PC-9 (cell line): ENCODE results near the gene HLTF.

ENCODE experiments used
- EZH2 ChIP-seq: fragments of 200-600 bp; sonication (generic); IDR thresholded peaks from 2 replicates; pipeline ENCODE4 v1.8.0; 2017; ENCODE audit warnings: antibody characterized with exemption, low read depth
- TF ChIP-seq, protein P1 (sequence below): fragments of 200-600 bp; sonication (generic); conservative IDR thresholded peaks from 2 replicates; pipeline ENCODE4 v1.6.1; 2017; ENCODE audit warnings: mixed run types, antibody characterized with exemption, mild to moderate bottlenecking, moderate library complexity

DNA sequence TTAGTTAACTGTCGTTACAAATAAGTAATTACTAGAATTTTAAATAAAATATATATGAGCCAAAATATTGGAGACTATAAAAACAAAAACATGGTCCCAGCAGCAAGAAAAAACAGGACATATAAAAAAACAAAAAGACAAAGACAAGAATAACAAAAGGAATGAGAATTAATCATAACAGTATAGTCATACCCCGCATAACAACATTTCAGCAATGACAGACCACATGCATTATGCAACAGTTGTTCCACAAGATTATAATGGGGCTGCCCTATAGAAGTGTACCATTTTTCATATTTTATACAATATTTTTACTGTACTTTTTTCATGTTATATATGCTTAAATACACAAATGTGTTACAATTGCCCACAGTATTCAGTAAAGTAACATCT is 5.6 kb downstream of the HLTF start:
- TF ChIP-seq, protein P1, sequence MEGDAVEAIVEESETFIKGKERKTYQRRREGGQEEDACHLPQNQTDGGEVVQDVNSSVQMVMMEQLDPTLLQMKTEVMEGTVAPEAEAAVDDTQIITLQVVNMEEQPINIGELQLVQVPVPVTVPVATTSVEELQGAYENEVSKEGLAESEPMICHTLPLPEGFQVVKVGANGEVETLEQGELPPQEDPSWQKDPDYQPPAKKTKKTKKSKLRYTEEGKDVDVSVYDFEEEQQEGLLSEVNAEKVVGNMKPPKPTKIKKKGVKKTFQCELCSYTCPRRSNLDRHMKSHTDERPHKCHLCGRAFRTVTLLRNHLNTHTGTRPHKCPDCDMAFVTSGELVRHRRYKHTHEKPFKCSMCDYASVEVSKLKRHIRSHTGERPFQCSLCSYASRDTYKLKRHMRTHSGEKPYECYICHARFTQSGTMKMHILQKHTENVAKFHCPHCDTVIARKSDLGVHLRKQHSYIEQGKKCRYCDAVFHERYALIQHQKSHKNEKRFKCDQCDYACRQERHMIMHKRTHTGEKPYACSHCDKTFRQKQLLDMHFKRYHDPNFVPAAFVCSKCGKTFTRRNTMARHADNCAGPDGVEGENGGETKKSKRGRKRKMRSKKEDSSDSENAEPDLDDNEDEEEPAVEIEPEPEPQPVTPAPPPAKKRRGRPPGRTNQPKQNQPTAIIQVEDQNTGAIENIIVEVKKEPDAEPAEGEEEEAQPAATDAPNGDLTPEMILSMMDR = no peak
- no peak for TF ChIP-seq EZH2
